Ishikawa (cell line): ENCODE results near the gene NACAD.

Source experiments
- CEBPB ChIP-seq: IDR thresholded peaks from 2 replicates; pipeline ENCODE4 v1.6.1; 2012
- CREB1 ChIP-seq: IDR thresholded peaks from 2 replicates; pipeline ENCODE4 v1.6.1; 2012; ENCODE audit warnings: low read depth
- EP300 ChIP-seq: IDR thresholded peaks from 2 replicates; pipeline ENCODE4 v1.6.1; 2012; ENCODE audit warnings: borderline replicate concordance
- NFIC ChIP-seq: IDR thresholded peaks from 2 replicates; pipeline ENCODE4 v1.6.1; 2012
- RAD21 ChIP-seq: IDR thresholded peaks from 2 replicates; pipeline ENCODE4 v1.6.1; 2012; ENCODE audit warnings: low read depth
- TAF1 ChIP-seq: IDR thresholded peaks from 2 replicates; pipeline ENCODE4 v1.6.1; 2012; ENCODE audit warnings: low read depth, mild to moderate bottlenecking
- TCF12 ChIP-seq: IDR thresholded peaks from 2 replicates; pipeline ENCODE4 v1.6.1; 2012; ENCODE audit warnings: low read depth
- TEAD4 ChIP-seq: IDR thresholded peaks from 2 replicates; pipeline ENCODE4 v1.6.1; 2012
- YY1 ChIP-seq: IDR thresholded peaks from 2 replicates; pipeline ENCODE4 v1.6.1; 2012; ENCODE audit warnings: low read depth
- ZBTB7A ChIP-seq: IDR thresholded peaks from 2 replicates; pipeline ENCODE4 v1.6.1; 2012; ENCODE audit warnings: low read depth
- TF ChIP-seq, protein P1 (sequence below): IDR thresholded peaks from 2 replicates; pipeline ENCODE4 v1.6.1; 2012
- TF ChIP-seq, protein P2 (sequence below): IDR thresholded peaks from 2 replicates; pipeline ENCODE4 v1.6.1; 2012; ENCODE audit warnings: low read depth, mild to moderate bottlenecking

DNA sequence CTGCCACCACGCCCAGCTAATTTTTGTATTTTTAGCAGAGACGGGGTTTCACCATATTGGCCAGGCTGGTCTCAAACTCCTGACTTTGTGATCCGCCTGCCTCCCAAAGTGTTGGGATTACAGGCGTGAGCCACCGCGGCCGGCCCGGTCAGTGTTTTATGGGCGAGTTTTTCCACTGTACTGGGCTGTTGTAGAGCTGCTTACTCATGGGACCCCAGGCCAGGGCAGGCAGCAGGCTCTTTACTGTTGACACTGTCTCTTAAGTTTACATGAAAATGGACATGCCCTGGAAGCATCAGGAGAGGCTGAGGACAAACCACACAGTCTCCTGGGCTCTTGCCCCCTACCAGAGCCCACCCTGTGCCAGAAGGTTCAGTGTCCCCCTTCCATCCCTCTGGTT is 11.2 kb downstream of the NACAD start:
- TF ChIP-seq CEBPB (no peak), EP300 (no peak), TAF1 (no peak), ZBTB7A (no peak), CREB1 (no peak), NFIC (no peak), RAD21 (no peak), TCF12 (no peak), TEAD4 (no peak), YY1 (no peak)
- TF ChIP-seq, protein P1, sequence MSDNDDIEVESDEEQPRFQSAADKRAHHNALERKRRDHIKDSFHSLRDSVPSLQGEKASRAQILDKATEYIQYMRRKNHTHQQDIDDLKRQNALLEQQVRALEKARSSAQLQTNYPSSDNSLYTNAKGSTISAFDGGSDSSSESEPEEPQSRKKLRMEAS, result no peak
- TF ChIP-seq, protein P2, sequence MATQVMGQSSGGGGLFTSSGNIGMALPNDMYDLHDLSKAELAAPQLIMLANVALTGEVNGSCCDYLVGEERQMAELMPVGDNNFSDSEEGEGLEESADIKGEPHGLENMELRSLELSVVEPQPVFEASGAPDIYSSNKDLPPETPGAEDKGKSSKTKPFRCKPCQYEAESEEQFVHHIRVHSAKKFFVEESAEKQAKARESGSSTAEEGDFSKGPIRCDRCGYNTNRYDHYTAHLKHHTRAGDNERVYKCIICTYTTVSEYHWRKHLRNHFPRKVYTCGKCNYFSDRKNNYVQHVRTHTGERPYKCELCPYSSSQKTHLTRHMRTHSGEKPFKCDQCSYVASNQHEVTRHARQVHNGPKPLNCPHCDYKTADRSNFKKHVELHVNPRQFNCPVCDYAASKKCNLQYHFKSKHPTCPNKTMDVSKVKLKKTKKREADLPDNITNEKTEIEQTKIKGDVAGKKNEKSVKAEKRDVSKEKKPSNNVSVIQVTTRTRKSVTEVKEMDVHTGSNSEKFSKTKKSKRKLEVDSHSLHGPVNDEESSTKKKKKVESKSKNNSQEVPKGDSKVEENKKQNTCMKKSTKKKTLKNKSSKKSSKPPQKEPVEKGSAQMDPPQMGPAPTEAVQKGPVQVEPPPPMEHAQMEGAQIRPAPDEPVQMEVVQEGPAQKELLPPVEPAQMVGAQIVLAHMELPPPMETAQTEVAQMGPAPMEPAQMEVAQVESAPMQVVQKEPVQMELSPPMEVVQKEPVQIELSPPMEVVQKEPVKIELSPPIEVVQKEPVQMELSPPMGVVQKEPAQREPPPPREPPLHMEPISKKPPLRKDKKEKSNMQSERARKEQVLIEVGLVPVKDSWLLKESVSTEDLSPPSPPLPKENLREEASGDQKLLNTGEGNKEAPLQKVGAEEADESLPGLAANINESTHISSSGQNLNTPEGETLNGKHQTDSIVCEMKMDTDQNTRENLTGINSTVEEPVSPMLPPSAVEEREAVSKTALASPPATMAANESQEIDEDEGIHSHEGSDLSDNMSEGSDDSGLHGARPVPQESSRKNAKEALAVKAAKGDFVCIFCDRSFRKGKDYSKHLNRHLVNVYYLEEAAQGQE, result no peak
